ENCODE data around the gene CCDC180. TPM values are rescaled to one million over a fixed set of nuclear protein-coding genes. Genes with fewer than 3 reads are reported as not detected.

Gene CCDC180
- total and polyA plus RNA-seq, 9 donors: 3.6 to 11.7 (median 7.4) TPM

DNA sequence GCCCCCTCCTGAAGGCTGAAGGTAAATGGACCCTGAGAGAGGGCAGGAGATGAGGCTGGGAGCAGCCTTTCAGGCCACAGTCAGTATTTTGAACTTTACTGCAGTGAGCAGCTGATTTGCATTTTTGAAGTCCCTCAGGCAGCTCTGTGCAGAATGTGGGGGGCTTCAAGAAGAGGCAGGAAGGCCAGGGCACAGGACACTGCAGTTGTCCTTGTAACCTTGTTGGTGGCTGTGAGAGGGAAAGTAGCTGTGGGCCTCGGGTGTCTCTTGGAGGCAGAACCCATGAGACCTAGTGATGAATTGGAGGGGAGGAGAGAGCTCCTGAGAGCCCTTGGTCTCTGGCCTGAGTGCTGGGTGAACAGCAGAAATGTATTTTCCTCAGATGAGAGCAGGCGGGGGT lies 2.6 kb downstream of the CCDC180 start:
- 79 to 90% (median 89%) methylated on average over 2 of the region's 2 CpGs for WGBS, 3 donors
- peaks cover 10% of the 10 kb centered on the region for H3K4me1 ChIP-seq (ENCODE audit: insufficient read depth)
- TF ChIP-seq, protein P1, sequence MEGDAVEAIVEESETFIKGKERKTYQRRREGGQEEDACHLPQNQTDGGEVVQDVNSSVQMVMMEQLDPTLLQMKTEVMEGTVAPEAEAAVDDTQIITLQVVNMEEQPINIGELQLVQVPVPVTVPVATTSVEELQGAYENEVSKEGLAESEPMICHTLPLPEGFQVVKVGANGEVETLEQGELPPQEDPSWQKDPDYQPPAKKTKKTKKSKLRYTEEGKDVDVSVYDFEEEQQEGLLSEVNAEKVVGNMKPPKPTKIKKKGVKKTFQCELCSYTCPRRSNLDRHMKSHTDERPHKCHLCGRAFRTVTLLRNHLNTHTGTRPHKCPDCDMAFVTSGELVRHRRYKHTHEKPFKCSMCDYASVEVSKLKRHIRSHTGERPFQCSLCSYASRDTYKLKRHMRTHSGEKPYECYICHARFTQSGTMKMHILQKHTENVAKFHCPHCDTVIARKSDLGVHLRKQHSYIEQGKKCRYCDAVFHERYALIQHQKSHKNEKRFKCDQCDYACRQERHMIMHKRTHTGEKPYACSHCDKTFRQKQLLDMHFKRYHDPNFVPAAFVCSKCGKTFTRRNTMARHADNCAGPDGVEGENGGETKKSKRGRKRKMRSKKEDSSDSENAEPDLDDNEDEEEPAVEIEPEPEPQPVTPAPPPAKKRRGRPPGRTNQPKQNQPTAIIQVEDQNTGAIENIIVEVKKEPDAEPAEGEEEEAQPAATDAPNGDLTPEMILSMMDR (IDR thresholded peaks at IDR 0.05): no peak
- TF ChIP-seq POLR2A (IDR thresholded peaks at IDR 0.05): no peak
- TF ChIP-seq EP300 (IDR thresholded peaks at IDR 0.05): no peak
- no peak overlapping the region for H3K27ac ChIP-seq
- H3K9me3 ChIP-seq: no peaks in the 10 kb centered on the region
- intact Hi-C loops (cut with DNase I): no loop called here
- no peak for DNase-seq
- no peaks in the 10 kb centered on the region for H3K36me3 ChIP-seq
- no peaks in the 10 kb centered on the region for H3K27me3 ChIP-seq
- no peak overlapping the region for H3K4me3 ChIP-seq

DNA sequence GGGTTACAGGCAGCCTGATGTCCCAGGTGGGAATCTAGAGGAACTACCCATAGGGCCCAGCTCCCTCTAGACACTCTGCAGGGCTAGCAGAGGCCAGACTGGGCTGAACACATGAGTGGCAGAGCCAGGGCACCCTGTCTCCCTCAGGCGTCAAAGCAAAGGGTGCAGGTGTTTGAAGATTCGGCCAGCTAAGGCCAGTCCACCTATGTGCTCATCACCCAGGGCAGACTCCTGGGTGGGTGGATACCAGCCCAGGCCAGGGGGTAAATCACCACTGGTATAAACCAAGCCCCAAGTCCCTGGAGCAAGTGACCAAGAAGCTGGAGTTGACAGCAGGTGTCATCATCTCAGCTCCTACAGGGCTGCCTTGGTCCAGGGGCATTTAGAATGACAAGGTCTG lies 3.4 kb downstream of the CCDC180 start:
- 86 to 100% (median 93%) methylated on average over 1 to 2 of the region's 2 CpGs for WGBS, 3 donors
- H3K36me3 ChIP-seq: no peaks in the 10 kb centered on the region

DNA sequence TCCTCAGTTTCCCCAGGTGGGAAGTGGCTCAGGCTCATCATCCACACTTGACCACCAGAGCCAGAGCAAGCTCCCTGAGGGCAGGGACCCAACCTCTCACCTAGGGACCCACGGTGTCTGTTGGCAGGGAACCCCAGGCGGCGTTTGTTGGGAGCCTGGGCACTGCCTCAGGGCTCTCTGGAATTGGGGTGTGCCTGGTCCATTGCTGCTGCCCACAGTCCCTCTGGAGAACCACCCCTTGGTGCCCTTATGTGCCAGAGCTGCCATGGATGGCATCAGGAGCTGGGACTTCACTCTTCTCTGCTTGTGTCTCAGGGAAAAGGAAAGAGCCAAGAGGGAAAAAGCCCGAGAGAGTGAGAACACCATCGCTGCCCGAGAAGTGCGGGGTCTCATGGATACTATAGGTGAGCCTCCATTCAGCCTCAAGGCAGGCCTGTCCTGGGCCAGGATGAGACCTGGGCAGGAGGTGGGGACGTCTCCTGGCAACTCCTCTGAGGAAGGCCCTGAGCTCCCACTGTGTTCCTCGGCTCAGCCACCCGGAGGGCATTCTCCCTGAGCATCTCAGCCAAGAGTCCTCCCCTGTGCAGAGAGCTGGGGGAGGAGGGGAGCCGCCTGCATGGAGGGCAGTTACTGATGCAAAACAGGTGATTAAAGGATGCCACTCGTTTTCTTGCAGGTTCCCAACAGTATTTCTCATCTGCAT lies 4.5 kb downstream of the CCDC180 start:
- Histone ChIP-seq H3K36me3 (no peaks in the 10 kb centered on the region), H3K4me1 (ENCODE audit: insufficient read depth) (peaks cover 8% of the 10 kb centered on the region), H3K27me3 (no peaks in the 10 kb centered on the region), H3K27ac (no peak overlapping the region), H3K4me3 (no peak overlapping the region), H3K9me3 (no peaks in the 10 kb centered on the region)
- intact Hi-C loops (cut with DNase I): no loop called here
- no peak for TF ChIP-seq POLR2A (IDR thresholded peaks at IDR 0.05)
- no peak for TF ChIP-seq EP300 (IDR thresholded peaks at IDR 0.05)
- TF ChIP-seq, protein P1 (IDR thresholded peaks at IDR 0.05): no peak
- DNase-seq: no peak
- 79 to 82% (median 82%) methylated on average over 12 of the region's 12 CpGs for WGBS, 3 donors

More for the DNA sequence above, 3.4 kb downstream of the CCDC180 start:
- TF ChIP-seq, protein P1 (IDR thresholded peaks at IDR 0.05): no peak
- TF ChIP-seq POLR2A (IDR thresholded peaks at IDR 0.05) (no peak), EP300 (IDR thresholded peaks at IDR 0.05) (no peak)
- H3K4me3 ChIP-seq: no peak overlapping the region
- intact Hi-C loops (cut with DNase I): no loop called here
- H3K27ac ChIP-seq: no peak overlapping the region
- no peaks in the 10 kb centered on the region for H3K9me3 ChIP-seq
- no peak for DNase-seq
- H3K27me3 ChIP-seq: no peaks in the 10 kb centered on the region
- peaks cover 10% of the 10 kb centered on the region for H3K4me1 ChIP-seq (ENCODE audit: insufficient read depth)

DNA sequence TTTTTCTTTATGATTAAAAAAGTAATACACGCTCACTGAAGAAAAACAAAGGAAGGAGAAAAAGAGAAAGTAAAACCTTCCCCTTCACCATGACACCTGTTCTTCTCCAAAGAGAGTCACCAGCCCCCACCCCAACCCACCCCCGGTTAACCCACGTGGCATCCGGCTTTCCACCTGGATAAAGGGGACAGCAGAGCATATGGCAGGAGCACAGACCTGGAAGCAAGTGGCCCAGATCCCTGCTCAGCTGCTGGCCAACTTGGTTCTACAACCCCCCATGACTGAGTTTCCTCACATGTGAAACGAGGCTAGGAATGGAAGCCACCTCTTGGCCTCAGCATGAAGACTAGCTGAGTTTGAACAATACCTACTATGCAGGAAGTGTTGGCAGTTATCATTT lies 5.1 kb downstream of the CCDC180 start:
- Histone ChIP-seq H3K4me3 (no peak overlapping the region), H3K4me1 (ENCODE audit: insufficient read depth) (peaks cover 4% of the 10 kb centered on the region), H3K27ac (no peak overlapping the region), H3K36me3 (no peaks in the 10 kb centered on the region), H3K27me3 (no peaks in the 10 kb centered on the region), H3K9me3 (no peaks in the 10 kb centered on the region)
- WGBS, 3 donors: 86 to 90% (median 87%) methylated on average over 5 of the region's 5 CpGs
- no peak for DNase-seq
- TF ChIP-seq EP300 (IDR thresholded peaks at IDR 0.05) (no peak), POLR2A (IDR thresholded peaks at IDR 0.05) (no peak)
- TF ChIP-seq, protein P1 (IDR thresholded peaks at IDR 0.05): no peak
- intact Hi-C loops (cut with DNase I): no loop called here

Data from ovary (tissue), 9 donors.